Measurements from ENCODE around the gene CD2.

CD2 gene

DNA sequence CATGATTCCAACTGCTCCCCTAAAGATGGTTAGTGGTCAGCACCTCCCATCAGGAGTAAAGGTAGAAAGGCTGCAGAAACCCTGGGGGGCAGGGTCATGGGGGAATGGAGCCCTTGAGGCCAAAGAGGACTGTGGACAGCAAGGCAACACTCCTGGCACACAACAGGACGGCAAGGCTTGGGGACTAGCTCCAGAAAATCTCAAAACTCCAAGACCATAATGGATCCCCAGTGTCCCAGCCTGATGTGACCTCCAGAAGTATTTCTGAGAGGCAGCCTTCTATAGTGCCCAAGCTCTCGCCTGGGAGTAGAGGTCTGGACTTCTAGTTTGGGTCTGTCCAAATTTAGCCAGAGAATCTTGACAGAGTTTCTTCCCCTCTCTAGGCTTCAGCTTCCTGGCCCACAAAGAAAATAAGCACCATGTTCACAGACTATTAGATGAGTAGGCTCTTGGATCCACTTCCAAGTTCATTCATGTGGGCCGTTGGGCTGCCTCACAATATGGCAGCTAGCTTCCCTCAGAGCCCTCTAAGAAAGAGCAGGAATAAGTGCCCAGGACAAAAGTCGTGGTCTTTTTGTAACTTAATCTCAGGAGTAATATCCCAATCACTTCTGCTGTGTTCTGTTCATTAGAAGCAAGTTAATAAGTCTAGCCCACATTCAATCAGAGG lies 6.9 kb downstream of the CD2 start:
- DNase-seq = no peak

- DNase-seq = no peak
These were observed 8.1 kb downstream of the CD2 start for GRCh38 chr1:116762281-116762680.

DNA sequence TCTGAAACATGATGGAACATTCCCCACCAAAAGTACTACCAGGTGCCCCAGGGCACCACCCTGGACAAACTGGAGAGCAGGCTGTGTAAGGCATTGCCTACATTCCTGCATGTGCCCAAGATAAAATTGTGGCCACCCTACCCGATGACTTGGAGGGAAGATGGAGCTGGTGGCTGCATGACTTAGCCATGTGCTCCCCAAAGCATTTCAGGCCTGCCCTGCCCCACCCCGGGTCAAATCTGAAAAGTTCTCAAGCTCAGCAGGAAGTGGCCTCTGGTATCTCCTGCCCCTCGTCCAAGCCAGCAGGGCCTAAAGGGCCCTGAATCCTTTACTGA lies 8.5 kb downstream of the CD2 start:
- no peak for DNase-seq

DNA sequence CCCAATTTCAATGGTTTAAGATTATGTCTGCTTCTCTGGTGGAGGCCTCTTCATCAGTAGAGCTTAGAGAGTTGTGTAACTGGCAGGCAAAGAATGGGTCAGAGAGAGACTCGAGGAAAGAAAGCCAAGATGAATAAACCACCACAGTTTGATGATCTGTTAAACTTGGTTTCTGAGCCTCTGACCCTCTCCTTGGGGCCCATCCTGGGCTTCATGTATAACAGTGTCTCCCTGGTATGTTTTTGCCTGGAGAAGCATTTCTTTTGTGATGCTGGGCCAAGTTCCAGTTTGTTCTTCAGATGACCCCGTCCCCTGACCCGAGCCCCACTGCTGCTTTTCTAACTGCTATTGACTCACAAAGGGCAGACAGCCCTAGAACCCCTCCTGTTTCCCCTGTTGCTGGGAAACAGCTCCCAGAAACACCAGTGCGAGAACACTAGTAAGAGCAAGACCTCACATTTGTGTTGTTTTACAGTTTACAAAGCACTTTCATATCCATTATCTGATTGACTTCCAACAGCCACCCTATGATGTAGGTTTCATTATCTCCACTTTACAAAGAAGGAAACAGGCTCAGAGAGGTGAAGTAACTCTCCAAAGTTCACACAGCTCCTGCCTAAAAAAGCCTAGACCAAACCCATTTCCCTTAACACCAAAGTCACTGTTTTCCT lies 9.0 kb downstream of the CD2 start:
- DNase-seq = no peak

- DNase-seq = no peak
These were observed 9.7 kb downstream of the CD2 start for GRCh38 chr1:116763787-116764465.

GRCh38 chr1:116764466-116764898 lies 10.3 kb downstream of the CD2 start:
- DNase-seq = no peak

GRCh38 chr1:116764906-116765862 lies 11.0 kb downstream of the CD2 start:
- no peak for DNase-seq

DNA sequence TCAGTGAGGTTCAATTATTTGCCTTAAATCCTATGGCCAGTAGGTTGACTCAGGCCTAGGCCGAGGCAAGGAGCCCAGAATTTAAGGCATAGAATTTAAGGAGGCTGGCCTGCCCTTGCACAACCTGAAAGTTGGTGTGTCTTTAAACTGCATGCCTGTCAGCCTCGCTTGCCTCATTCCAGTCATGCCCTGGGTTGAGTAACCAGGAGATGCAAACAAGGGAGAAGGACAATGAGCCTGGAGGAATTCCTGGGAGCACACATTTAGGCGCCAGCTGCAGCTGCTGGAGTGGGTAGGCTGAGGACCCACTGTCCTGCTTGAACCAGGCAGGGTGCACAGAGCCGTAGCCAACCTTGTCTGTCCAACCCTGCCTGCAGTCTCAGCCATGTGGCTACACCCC lies 11.7 kb downstream of the CD2 start:
- no peak for DNase-seq

- DNase-seq = no peak
These were observed 12.6 kb downstream of the CD2 start for GRCh38 chr1:116766616-116767469.

GRCh38 chr1:116767782-116768382 lies 13.7 kb downstream of the CD2 start:
- no peak for DNase-seq

DNA sequence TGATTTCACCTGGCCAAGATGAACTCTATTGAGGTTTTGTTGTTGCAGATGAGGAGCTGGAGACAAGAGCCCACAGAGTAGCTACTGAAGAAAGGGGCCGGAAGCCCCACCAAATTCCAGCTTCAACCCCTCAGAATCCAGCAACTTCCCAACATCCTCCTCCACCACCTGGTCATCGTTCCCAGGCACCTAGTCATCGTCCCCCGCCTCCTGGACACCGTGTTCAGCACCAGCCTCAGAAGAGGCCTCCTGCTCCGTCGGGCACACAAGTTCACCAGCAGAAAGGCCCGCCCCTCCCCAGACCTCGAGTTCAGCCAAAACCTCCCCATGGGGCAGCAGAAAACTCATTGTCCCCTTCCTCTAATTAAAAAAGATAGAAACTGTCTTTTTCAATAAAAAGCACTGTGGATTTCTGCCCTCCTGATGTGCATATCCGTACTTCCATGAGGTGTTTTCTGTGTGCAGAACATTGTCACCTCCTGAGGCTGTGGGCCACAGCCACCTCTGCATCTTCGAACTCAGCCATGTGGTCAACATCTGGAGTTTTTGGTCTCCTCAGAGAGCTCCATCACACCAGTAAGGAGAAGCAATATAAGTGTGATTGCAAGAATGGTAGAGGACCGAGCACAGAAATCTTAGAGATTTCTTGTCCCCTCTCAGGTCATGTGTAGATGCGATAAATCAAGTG lies 14.3 kb downstream of the CD2 start:
- DNase-seq = no peak

- no peak for DNase-seq
These were observed 14.8 kb downstream of the CD2 start for GRCh38 chr1:116769104-116769452.

GRCh38 chr1:116769561-116769977 lies 15.3 kb downstream of the CD2 start:
- no peak for DNase-seq

DNA sequence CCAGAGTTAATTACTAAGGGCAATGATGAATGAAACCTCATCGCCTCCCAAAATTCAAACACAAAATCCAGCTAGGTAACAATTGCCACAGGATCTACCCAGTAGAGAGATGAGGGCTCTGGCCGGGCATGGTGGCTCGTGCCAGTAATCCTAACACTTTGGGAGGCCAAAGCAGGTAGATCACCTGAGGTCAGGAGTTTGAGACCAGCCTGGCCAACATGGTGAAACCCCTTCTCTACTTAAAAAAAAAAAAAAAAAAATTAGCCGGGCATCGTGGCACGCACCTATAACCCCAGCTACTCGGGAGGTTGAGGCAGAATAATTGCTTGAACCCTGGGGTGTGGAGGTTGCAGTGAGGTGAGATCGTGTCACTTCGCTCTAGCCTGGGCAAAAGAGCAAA lies 15.8 kb downstream of the CD2 start:
- DNase-seq = no peak

- DNase-seq = no peak
These were observed 16.4 kb downstream of the CD2 start for GRCh38 chr1:116770625-116771024.

GRCh38 chr1:116771997-116772647 lies 17.9 kb downstream of the CD2 start:
- no peak for DNase-seq

DNA sequence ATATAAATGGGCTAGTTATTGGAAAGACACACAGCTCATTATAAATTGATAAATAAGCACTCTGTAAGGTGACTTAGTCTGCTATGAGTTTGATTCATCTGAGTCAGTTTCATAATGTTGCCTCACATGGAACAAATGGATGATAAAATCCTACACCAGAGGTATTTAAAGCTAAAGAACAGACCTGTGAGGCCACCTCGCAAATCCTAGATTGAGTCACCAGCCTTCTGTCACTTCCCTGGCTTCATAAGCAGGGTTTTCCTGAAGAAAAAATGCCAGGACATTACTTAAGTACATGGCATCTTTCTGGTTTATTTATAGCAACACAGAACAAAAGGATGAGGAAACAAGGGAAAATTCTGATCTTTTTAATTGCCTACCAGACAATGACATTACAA lies 18.4 kb downstream of the CD2 start:
- no peak for DNase-seq

- no peak for DNase-seq
These were observed 21.0 kb downstream of the CD2 start for GRCh38 chr1:116775116-116775752.

DNA sequence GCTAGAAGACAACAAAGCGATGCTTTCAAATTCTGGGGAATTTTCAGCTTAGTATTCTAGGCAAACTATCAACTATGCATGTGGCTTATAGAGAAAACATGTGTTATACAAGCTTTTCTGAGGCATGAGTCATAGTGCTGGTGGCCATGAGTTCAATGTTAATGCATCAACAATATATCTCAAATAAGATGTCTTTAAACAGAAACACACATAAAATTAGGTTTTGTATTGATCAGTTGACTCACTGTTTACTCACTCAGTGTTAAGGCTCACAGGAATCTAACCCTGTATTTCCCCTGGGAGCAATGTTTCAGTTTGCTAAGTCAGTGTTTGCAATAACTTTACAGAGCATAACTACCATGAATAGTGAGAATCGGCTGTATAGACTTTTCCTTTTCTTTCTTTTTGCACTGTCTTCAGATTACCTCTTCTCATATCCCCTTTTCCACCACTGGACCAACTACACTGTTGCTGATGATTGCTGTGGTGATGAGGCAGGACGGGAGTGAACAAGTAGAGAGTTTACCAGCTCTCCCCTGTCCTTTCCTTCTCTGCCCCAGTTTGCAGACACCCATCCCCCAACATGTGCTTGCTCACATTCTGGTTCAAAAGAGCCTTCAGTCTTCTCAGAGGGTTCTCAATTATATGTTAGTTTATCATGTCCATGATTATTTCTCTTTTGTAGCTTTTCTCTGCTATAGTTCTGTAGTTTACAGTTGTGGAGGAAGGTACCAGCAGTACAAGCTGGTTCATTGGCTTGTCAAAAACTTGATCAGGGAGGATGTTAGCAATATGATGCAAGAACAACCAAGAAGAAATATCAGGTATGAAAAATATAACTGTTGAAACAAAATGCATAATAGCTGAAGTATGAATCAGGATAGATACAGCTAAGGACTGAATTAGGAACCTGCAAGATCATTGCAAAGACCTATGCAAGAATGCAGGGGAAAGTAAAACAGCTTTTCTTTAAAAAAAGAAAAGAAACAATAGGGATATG lies 23.9 kb downstream of the CD2 start:
- DNase-seq = no peak
